OCI-LY1 (cell line): ENCODE results near the gene SMCO2.

Experiments used
- H2AFZ ChIP-seq: fragments of 200-600 bp; sonication (generic), shearing (Covaris generic); 2 replicates; pipeline ENCODE4 v1.6.0; 2014; ENCODE audit warnings: antibody characterized with exemption, mild to moderate bottlenecking, low read length
- H3F3A ChIP-seq: fragments of 200-600 bp; sonication (generic), shearing (Covaris generic); 2 replicates; pipeline ENCODE4 v1.6.0; 2014; ENCODE audit warnings: mild to moderate bottlenecking, antibody characterized with exemption, low read length, moderate library complexity; ENCODE audit not compliant: insufficient read depth
- H3K27ac ChIP-seq: fragments of 200-600 bp; sonication (generic); 2 replicates; pipeline ENCODE4 v1.5.1; 2014; ENCODE audit warnings: low read length, mixed run types, mild to moderate bottlenecking, low read depth; ENCODE audit not compliant: poor library complexity, severe bottlenecking
- H3K27me3 ChIP-seq: fragments of 200-600 bp; sonication (generic); 2 replicates; pipeline ENCODE4 v1.6.0; 2014; ENCODE audit warnings: antibody characterized with exemption, mild to moderate bottlenecking, low read length, moderate library complexity; ENCODE audit not compliant: insufficient read depth
- H3K36me3 ChIP-seq: fragments of 200-600 bp; sonication (generic); 2 replicates; pipeline ENCODE4 v1.6.1; 2014; ENCODE audit warnings: mild to moderate bottlenecking, antibody characterized with exemption, low read length, moderate library complexity, mixed read lengths; ENCODE audit not compliant: insufficient read depth
- H3K4me1 ChIP-seq: fragments of 200-600 bp; sonication (generic); 2 replicates; pipeline ENCODE4 v1.5.1; 2014; ENCODE audit warnings: mild to moderate bottlenecking, low read length, moderate library complexity; ENCODE audit not compliant: insufficient read depth, severe bottlenecking
- H3K4me2 ChIP-seq: fragments of 200-600 bp; sonication (generic), shearing (Covaris generic); 2 replicates; pipeline ENCODE4 v1.6.1; 2014; ENCODE audit warnings: low read length
- H3K4me3 ChIP-seq: fragments of 200-600 bp; sonication (generic); 2 replicates; pipeline ENCODE4 v1.5.1; 2014; ENCODE audit warnings: low read length, low read depth, mild to moderate bottlenecking, mixed read lengths; ENCODE audit not compliant: poor library complexity, severe bottlenecking
- H3K79me2 ChIP-seq: fragments of 200-600 bp; shearing (Covaris generic); 2 replicates; pipeline ENCODE4 v1.6.1; 2016; ENCODE audit warnings: mixed run types, low read length, mixed read lengths; ENCODE audit not compliant: insufficient read depth
- H3K9ac ChIP-seq: fragments of 200-600 bp; sonication (generic), shearing (Covaris generic); 2 replicates; pipeline ENCODE4 v1.6.1; 2014; ENCODE audit warnings: mild to moderate bottlenecking, low read length, mixed read lengths
- H3K9me2 ChIP-seq: fragments of 200-600 bp; sonication (generic), shearing (Covaris generic); 2 replicates; pipeline ENCODE4 v1.6.1; 2014; ENCODE audit warnings: low read depth, mild to moderate bottlenecking, low read length, mixed read lengths
- H3K9me3 ChIP-seq: fragments of 200-600 bp; shearing (Covaris generic); 2 replicates; pipeline ENCODE4 v1.6.1; 2014; ENCODE audit warnings: low read length, mixed read lengths
- H4K20me1 ChIP-seq: fragments of 200-600 bp; sonication (generic), shearing (Covaris generic); 2 replicates; pipeline ENCODE4 v1.6.0; 2016; ENCODE audit warnings: mild to moderate bottlenecking, low read length; ENCODE audit not compliant: insufficient read depth
- EZH2 ChIP-seq: fragments of 200-600 bp; sonication (generic), shearing (Covaris generic); IDR thresholded peaks from 2 replicates; pipeline ENCODE4 v1.8.0; 2017; ENCODE audit warnings: borderline replicate concordance, mixed run types, mild to moderate bottlenecking, antibody characterized with exemption, low read length, moderate library complexity, mixed read lengths
- TF ChIP-seq, protein P1 (sequence below): fragments of 200-600 bp; sonication (generic), shearing (Covaris generic); IDR thresholded peaks from 2 replicates; pipeline ENCODE4 v1.5.1; 2017; ENCODE audit warnings: mild to moderate bottlenecking, antibody characterized with exemption, low read length, moderate library complexity, mixed read lengths

SMCO2 gene

DNA sequence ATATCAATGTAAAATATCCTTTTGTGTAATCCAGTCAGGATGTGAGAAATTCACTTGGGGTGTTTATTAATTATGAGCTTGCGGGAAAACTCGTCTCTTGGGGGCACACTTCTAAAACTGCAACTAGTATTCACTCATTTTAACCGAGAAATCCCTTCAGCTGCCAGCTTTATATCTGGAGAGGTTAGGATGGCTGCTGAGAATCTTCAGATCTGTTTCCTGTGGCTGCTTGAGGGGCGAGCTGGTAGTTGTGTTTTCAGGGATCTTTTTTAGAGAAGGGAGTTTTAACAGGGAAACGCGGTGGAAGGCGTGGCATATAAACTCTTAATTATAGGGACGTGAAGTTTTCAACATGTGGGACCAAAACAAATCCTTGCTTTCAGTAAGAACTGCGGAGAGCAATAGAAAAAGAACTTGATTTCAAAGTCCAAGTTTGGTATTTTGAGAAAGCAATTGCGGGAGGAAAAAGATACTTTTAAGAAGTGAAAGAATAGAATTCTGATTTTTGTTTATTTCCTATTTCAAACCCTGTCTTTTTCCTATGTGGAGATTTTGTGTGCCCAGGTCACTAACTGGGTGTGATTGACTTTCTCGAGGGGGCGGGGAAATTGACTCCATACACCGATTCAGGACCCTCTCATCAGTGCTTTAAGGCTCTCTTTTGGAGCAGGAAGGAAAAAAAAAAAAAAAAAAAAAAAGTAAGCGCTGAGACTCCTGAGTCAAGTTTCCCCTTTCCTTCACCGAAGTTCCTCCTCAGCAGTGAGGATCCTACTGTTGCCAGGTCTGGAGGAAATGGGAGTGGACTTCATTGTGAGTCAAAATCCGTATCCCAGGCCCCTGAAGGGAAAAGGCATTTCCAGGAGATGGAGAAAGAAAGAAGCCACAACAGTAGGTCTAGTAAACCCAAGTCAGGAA lies 78.6 kb downstream of the SMCO2 start:
- Histone ChIP-seq H3K4me2 (0 out of 2 replicates have a peak overlapping the region, but pooled peaks have one; percentile 79), H3F3A (no peaks in the 10 kb centered on the region), H3K9ac (no peak overlapping the region), H3K27ac (no peak overlapping the region), H3K4me1 (peaks cover 11% of the 10 kb centered on the region), H3K9me3 (no peaks in the 10 kb centered on the region), H3K36me3 (no peaks in the 10 kb centered on the region), H2AFZ (no peak overlapping the region), H3K79me2 (no peaks in the 10 kb centered on the region), H3K9me2 (no peaks in the 10 kb centered on the region), H3K27me3 (no peaks in the 10 kb centered on the region), H4K20me1 (no peaks in the 10 kb centered on the region), H3K4me3 (no peak overlapping the region)
- TF ChIP-seq, protein P1, sequence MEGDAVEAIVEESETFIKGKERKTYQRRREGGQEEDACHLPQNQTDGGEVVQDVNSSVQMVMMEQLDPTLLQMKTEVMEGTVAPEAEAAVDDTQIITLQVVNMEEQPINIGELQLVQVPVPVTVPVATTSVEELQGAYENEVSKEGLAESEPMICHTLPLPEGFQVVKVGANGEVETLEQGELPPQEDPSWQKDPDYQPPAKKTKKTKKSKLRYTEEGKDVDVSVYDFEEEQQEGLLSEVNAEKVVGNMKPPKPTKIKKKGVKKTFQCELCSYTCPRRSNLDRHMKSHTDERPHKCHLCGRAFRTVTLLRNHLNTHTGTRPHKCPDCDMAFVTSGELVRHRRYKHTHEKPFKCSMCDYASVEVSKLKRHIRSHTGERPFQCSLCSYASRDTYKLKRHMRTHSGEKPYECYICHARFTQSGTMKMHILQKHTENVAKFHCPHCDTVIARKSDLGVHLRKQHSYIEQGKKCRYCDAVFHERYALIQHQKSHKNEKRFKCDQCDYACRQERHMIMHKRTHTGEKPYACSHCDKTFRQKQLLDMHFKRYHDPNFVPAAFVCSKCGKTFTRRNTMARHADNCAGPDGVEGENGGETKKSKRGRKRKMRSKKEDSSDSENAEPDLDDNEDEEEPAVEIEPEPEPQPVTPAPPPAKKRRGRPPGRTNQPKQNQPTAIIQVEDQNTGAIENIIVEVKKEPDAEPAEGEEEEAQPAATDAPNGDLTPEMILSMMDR = no peak
- TF ChIP-seq EZH2 = no peak

DNA sequence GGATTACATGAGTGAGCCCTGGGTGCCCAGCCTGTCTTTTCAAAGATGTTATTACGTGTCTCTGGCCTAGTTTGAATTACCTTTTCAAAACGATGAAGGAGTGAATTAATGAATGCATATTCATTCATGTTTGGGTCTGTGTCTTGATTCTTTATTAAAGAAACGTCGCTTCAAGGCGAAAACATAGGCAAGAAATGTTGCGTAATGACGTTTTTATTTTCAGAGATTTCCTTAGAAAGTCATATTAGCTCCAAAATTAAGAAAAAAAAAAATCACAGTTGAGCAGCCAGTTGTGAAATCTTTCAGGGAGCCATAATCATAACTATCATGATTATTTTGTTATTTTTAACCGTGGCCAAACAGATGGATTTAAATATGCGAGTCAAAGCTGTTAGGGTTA lies 81.0 kb downstream of the SMCO2 start:
- Histone ChIP-seq H3K9me3 (no peaks in the 10 kb centered on the region), H3K36me3 (no peaks in the 10 kb centered on the region), H3K4me3 (no peak overlapping the region), H3F3A (no peaks in the 10 kb centered on the region), H3K79me2 (no peaks in the 10 kb centered on the region), H3K9me2 (no peaks in the 10 kb centered on the region), H3K9ac (no peak overlapping the region), H3K27ac (no peak overlapping the region), H3K4me1 (peaks cover 11% of the 10 kb centered on the region), H3K4me2 (no peak overlapping the region), H2AFZ (no peak overlapping the region), H3K27me3 (no peaks in the 10 kb centered on the region), H4K20me1 (no peaks in the 10 kb centered on the region)
- no peak for TF ChIP-seq EZH2
- TF ChIP-seq, protein P1 = no peak

DNA sequence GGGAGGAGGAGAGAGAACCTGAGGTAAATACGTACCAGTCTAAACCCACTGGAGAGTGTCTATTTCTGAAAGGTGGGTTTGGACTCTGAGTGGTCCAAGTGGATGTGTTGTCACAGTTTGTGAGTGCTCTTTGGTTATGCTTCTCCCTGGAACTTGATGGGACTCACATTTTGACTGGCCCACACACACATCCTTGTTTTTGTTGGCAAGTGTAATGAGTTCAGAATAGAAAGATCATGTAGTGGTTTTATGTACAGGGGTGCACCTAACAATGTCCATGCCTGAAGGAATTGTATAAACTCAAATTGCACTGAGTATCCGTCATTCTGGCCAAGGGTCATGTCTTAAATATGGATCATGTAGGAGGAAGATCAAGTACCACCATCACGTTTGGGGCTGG lies 82.3 kb downstream of the SMCO2 start:
- H3K9ac ChIP-seq = no peak overlapping the region
- no peaks in the 10 kb centered on the region for H4K20me1 ChIP-seq
- H3K79me2 ChIP-seq = no peaks in the 10 kb centered on the region
- no peaks in the 10 kb centered on the region for H3F3A ChIP-seq
- H2AFZ ChIP-seq = no peak overlapping the region
- no peaks in the 10 kb centered on the region for H3K9me3 ChIP-seq
- no peak overlapping the region for H3K27ac ChIP-seq
- no peaks in the 10 kb centered on the region for H3K27me3 ChIP-seq
- H3K36me3 ChIP-seq = no peaks in the 10 kb centered on the region
- H3K4me2 ChIP-seq = no peak overlapping the region
- peaks cover 6% of the 10 kb centered on the region for H3K4me1 ChIP-seq
- H3K9me2 ChIP-seq = no peaks in the 10 kb centered on the region
- H3K4me3 ChIP-seq = no peak overlapping the region
- TF ChIP-seq, protein P1 = no peak
- no peak for TF ChIP-seq EZH2
